GM19397 (cell line): ENCODE results near the gene TOP3A.
"Not testable (repeated sequence)": the region's sequence is repeated elsewhere in the genome, so short reads cannot be mapped to it uniquely, and the experiment has no call there.

Source experiments
- ATAC-seq: cut with Tn5 transposase; IDR thresholded peaks from one replicate; pipeline ENCODE4 v1.9.1; 2021; ENCODE audit warnings: mild to moderate bottlenecking, moderate library complexity; ENCODE audit not compliant: unreplicated experiment

Gene TOP3A

GRCh38 chr17:18323507-18324139 lies 8.8 kb upstream of the TOP3A start:
- ATAC-seq: no peak

- no peak for ATAC-seq
Measured at GRCh38 chr17:18323007-18323406, 8.2 kb upstream of the TOP3A start.

GRCh38 chr17:18322522-18322921 lies 7.7 kb upstream of the TOP3A start:
- ATAC-seq: no peak

- no peak for ATAC-seq
Measured at GRCh38 chr17:18321309-18321708, 6.5 kb upstream of the TOP3A start.

GRCh38 chr17:18320301-18320700 lies 5.5 kb upstream of the TOP3A start:
- ATAC-seq: no peak

- no peak for ATAC-seq
Measured at GRCh38 chr17:18319604-18320256, 4.9 kb upstream of the TOP3A start.

GRCh38 chr17:18318771-18319450 lies 4.1 kb upstream of the TOP3A start:
- ATAC-seq: no peak

GRCh38 chr17:18318117-18318516 lies 3.3 kb upstream of the TOP3A start:
- ATAC-seq: no peak

GRCh38 chr17:18315961-18316360 lies 1.2 kb upstream of the TOP3A start:
- no peak for ATAC-seq

GRCh38 chr17:18315562-18315922 lies 748 bp upstream of the TOP3A start:
- no peak for ATAC-seq

GRCh38 chr17:18314059-18314730 lies 599 bp downstream of the TOP3A start:
- ATAC-seq: no peak

- no peak for ATAC-seq
Measured at GRCh38 chr17:18309202-18309601, 5.6 kb downstream of the TOP3A start.

- ATAC-seq: not testable (repeated sequence)
Measured at GRCh38 chr17:18303206-18303605, 11.6 kb downstream of the TOP3A start.

- no peak for ATAC-seq
Measured at GRCh38 chr17:18300725-18301480, 13.9 kb downstream of the TOP3A start.

GRCh38 chr17:18298061-18298460 lies 16.7 kb downstream of the TOP3A start:
- not testable (repeated sequence) for ATAC-seq

- no peak for ATAC-seq
Measured at GRCh38 chr17:18291718-18292540, 22.9 kb downstream of the TOP3A start.

GRCh38 chr17:18285296-18285695 lies 29.5 kb downstream of the TOP3A start:
- ATAC-seq: no peak

- ATAC-seq: no peak
Measured at GRCh38 chr17:18281788-18282187, 33.0 kb downstream of the TOP3A start.

GRCh38 chr17:18280766-18281371 lies 33.9 kb downstream of the TOP3A start:
- ATAC-seq: no peak

- ATAC-seq: no peak
Measured at GRCh38 chr17:18280249-18280648, 34.5 kb downstream of the TOP3A start.
